Breast epithelium (tissue), 3 donors: Measurements from ENCODE around the gene ATRNL1.

Source experiments
- POLR2AphosphoS5 ChIP-seq, 3 donors: sonication (generic); formaldehyde crosslinking; IDR thresholded peaks; one replicate each; pipeline ENCODE4 v1.6.1; 2017; ENCODE audit warnings: antibody characterized with exemption in 3 of 3
- TF ChIP-seq, protein P1 (sequence below), 3 donors: fragments of 450-650 bp; IDR thresholded peaks; one replicate each; pipeline ENCODE4 v1.5.1; 2016 to 2017; ENCODE audit warnings: antibody characterized with exemption in 3 of 3, mild to moderate bottlenecking in 3 of 3, moderate library complexity in 3 of 3

DNA sequence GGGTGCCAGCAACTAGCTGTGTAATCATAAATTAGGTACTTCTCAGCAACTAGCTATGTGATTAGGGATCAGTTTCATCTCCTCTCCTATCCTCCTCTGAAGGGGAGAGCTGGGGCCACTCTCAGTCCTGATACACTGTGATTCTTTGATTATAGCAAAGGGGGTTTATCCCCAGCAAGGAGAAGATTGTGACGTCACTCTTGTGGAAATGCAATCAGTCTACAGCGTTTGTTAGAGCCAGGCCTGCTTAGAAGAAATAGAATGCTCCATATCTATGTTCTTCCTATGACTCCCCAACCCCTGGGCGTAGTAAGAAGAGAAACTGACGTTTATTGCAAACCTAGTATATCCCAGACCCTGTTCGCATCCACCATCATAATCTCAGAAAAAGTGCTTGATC, 871.7 kb downstream of the ATRNL1 start:
- TF ChIP-seq, protein P1, sequence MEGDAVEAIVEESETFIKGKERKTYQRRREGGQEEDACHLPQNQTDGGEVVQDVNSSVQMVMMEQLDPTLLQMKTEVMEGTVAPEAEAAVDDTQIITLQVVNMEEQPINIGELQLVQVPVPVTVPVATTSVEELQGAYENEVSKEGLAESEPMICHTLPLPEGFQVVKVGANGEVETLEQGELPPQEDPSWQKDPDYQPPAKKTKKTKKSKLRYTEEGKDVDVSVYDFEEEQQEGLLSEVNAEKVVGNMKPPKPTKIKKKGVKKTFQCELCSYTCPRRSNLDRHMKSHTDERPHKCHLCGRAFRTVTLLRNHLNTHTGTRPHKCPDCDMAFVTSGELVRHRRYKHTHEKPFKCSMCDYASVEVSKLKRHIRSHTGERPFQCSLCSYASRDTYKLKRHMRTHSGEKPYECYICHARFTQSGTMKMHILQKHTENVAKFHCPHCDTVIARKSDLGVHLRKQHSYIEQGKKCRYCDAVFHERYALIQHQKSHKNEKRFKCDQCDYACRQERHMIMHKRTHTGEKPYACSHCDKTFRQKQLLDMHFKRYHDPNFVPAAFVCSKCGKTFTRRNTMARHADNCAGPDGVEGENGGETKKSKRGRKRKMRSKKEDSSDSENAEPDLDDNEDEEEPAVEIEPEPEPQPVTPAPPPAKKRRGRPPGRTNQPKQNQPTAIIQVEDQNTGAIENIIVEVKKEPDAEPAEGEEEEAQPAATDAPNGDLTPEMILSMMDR (IDR thresholded peaks at IDR 0.05), result no peak
- TF ChIP-seq POLR2AphosphoS5 (IDR thresholded peaks at IDR 0.05), result no peak
